GM12873 (cell line): ENCODE data around the gene PADI3.

Experiments used
- TF ChIP-seq, protein P1 (sequence below): IDR thresholded peaks from 2 replicates; pipeline ENCODE4 v1.5.1; 2012; ENCODE audit warnings: low read depth, mild to moderate bottlenecking, moderate library complexity, low read length, control low read depth; ENCODE audit not compliant: insufficient read depth; ENCODE audit errors: missing control alignments

Gene PADI3

DNA sequence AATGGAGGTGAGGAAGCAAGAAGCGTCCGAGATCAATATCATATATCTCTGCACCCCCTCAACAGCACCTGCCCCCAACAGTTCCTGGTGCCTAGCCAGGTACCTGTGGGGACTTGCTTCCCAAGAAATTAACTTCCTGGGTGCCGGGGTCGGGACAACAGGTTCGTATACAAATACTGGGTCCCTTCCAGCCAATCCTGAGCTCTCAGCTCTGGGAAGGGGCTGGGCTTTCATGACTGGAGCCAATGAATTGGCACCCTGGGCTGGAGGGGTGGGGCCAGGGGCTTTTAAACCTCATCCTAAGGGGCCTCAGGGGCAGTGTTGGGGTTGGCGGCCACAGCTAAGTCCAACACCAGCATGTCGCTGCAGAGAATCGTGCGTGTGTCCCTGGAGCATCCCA lies at the start of gene PADI3:
PADI3 (plus strand) TSS at position 318 of the 400 bp plus-strand sequence; CDS start at position 358, 40 bp downstream.
- TF ChIP-seq, protein P1, sequence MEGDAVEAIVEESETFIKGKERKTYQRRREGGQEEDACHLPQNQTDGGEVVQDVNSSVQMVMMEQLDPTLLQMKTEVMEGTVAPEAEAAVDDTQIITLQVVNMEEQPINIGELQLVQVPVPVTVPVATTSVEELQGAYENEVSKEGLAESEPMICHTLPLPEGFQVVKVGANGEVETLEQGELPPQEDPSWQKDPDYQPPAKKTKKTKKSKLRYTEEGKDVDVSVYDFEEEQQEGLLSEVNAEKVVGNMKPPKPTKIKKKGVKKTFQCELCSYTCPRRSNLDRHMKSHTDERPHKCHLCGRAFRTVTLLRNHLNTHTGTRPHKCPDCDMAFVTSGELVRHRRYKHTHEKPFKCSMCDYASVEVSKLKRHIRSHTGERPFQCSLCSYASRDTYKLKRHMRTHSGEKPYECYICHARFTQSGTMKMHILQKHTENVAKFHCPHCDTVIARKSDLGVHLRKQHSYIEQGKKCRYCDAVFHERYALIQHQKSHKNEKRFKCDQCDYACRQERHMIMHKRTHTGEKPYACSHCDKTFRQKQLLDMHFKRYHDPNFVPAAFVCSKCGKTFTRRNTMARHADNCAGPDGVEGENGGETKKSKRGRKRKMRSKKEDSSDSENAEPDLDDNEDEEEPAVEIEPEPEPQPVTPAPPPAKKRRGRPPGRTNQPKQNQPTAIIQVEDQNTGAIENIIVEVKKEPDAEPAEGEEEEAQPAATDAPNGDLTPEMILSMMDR = no peak

DNA sequence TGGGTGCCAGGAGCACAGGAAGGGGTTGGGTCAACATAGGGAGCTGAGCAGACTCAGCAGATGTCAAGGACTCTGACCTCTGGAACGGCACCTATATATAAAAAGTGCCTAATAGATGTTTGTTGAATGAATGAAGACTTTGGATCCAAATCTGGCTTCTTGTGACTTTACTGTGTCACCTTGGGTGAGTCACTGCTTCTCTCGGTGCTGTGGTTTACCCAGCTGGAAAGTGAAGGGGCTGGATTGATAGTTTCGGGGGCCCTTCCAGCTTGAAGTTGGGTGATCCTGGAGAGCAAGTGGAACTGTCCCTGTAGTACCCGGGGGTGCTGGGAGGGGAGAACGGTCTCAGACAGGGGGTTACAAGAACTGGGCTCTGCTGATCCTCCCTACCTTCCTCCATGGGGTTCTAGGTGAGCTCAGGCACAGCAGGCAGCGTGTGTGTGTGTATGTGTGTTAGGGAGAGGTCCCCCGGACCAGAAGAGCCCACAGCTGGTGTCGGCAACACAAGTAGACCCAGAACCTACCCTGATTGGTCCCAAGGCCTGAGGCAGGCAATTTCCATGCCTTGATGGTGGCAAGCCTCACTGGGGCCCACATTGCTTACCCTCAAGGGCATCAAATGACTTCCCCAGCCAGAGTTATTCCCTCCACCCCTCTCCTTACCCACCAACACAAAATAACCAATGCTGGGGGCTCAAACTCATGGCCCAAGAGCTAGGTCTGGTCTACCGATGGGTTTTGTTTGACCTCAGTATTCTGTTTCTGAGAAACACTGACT lies 49.4 kb upstream of the PADI3 start:
- TF ChIP-seq, protein P1 = no peak

DNA sequence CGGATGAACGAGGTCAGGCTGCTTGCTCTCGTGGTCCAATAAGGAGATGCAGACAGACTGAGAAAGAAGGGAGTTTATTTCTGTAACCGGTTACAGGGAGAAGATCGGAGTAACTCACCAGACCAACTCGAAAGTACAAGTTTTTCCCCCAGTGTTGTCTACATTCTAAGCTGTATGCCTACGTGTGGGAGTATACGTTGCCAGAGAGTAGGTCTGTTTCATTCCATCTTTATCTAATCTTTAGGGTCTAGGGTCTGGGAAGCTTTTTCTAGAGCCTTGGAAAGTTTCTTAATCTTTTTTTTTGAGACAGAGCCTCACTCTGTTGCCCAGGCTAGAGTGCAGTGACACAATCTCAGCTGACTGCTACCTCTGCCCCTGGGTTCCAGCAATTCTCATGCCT lies 48.7 kb upstream of the PADI3 start:
- TF ChIP-seq, protein P1 = no peak

GRCh38 chr1:17200756-17201155 lies 48.1 kb upstream of the PADI3 start:
- TF ChIP-seq, protein P1 = no peak

DNA sequence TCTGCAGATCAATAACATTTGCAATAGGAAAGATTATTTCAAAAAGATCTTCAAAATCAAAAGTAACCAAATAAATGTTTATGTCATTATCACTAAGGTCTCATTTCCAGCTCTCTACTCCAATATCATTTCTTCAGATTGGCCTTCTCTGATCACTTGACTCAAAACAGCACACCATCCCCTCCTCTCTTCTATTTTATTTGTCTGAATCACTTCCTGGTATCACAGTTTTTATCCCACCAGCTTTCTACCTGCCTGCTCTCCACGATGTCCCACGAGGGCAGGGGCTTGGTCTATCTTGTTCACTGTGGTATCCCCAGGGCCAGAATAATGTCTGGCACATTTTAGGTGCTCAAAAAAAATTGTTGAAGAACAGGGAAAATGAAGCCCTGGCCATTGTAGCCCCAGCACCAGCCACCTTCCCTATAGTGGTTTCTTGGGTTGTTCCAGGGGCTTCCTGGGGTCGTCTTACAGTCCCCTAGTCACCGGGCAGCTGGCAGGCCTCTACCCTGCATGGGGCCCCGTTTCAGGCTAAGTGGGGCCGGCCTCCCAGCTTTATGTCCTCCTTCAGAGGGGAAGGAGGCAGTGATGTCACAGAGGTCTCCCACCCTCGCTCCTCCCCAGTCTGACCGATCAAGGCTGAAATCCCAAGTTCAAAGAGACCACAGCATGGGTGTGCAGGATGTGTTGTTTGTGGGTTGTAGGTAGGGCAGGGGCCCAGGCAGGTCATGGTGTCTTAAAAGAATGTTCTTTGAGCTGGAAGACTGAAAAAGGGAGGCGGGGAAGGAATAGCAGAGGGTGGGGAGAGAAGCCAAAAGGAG lies 47.5 kb upstream of the PADI3 start:
- TF ChIP-seq, protein P1 = no peak

DNA sequence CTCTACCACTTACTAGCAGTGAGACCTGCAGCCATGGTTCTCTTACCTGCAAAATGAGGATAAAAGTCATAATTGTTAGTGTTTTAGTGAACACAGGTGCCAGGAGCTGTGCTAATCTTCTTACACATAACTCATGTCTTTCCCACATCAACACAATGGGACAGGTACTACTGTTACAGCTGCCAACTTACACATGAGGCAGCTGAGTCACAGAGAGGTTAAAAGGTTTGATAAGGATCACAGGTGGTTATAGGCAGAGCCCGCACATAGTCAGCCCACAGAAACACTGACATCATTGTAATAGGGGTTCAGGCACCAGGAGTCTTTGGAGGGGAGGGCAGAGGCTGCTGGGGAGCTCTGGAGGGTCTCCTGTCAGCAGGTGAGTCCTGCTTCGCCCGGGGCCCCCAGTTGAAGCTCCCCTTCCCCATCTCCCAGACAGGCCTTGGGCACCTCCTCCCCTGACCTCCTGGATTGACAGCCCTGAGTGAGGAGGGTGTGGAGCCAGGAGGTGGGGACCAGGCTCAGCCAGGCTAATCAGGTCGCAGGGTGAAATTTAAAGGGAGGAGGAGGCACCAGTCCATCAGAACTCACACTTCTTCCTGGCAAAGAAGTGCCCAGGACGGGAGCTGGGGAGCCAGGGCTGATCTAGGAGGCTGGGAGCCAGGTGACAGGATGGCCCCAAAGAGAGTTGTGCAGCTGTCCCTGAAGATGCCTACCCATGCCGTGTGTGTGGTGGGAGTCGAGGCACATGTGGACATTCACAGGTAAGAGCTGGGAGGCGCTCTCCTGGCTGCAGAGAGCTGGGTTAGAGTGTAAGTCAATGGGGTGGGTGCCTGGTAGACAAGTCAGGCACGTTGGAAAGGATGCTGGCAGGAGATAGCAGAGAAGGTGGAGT lies 44.1 kb upstream of the PADI3 start, which contains the start of gene PADI1:
PADI1 (plus strand) TSS at position 583 of the 895 bp plus-strand sequence; CDS start at position 673, 90 bp downstream.
- TF ChIP-seq, protein P1 = no peak
